Ishikawa (cell line): Measurements from ENCODE around the gene PDE3A.

ENCODE experiments used
- CEBPB ChIP-seq: IDR thresholded peaks from 2 replicates; pipeline ENCODE4 v1.6.1; 2012
- MAX ChIP-seq: IDR thresholded peaks from 2 replicates; pipeline ENCODE4 v1.6.1; 2012
- NFIC ChIP-seq: IDR thresholded peaks from 2 replicates; pipeline ENCODE4 v1.6.1; 2012
- YY1 ChIP-seq: IDR thresholded peaks from 2 replicates; pipeline ENCODE4 v1.6.1; 2012; ENCODE audit warnings: low read depth

- TF ChIP-seq MAX (no peak), YY1 (no peak), NFIC (no peak), CEBPB (no peak)
Measured at GRCh38 chr12:20469300-20469699, 101.0 kb downstream of the PDE3A start.
